Endodermal cell (in vitro differentiated cells): ENCODE results near the gene ZNF846. TPM values are rescaled to one million over a fixed set of nuclear protein-coding genes. Genes with fewer than 3 reads are reported as not detected.

Experiments
- DNase-seq: peaks from one replicate; pipeline ENCODE4 v3.0.0-alpha.2; 2017
- H3K27ac ChIP-seq: 2 replicates; pipeline ENCODE4 v1.5.1; 2013; ENCODE audit warnings: mild to moderate bottlenecking, low read depth, low read length, moderate library complexity
- H3K27me3 ChIP-seq: 2 replicates; pipeline ENCODE4 v1.6.1; 2013; ENCODE audit warnings: mild to moderate bottlenecking, low read length, moderate library complexity; ENCODE audit not compliant: insufficient read depth, control insufficient read depth, poor library complexity, severe bottlenecking
- H3K36me3 ChIP-seq: 2 replicates; pipeline ENCODE4 v1.7.0; 2013; ENCODE audit warnings: mild to moderate bottlenecking, low read length, moderate library complexity; ENCODE audit not compliant: control insufficient read depth, insufficient read depth
- H3K4me1 ChIP-seq: one replicate; pipeline ENCODE4 v1.7.0; 2013; ENCODE audit warnings: low read length; ENCODE audit not compliant: control insufficient read depth, insufficient read depth
- H3K4me3 ChIP-seq: 2 replicates; pipeline ENCODE4 v1.5.1; 2013; ENCODE audit warnings: mild to moderate bottlenecking, low read length, moderate library complexity
- H3K9ac ChIP-seq: 2 replicates; pipeline ENCODE4 v1.6.1; 2013; ENCODE audit warnings: mild to moderate bottlenecking, low read length, moderate library complexity; ENCODE audit not compliant: poor library complexity, severe bottlenecking; ENCODE audit errors: extremely low read depth
- H3K9me3 ChIP-seq: 2 replicates; pipeline ENCODE4 v1.6.1; 2013; ENCODE audit warnings: mild to moderate bottlenecking, low read length, moderate library complexity; ENCODE audit not compliant: control insufficient read depth
- H3K27ac Mint-ChIP-seq: 2 replicates; pipeline ENCODE4 v1.8.0; 2020; ENCODE audit warnings: mixed read lengths
- H3K27me3 Mint-ChIP-seq: 2 replicates; pipeline ENCODE4 v1.8.0; 2021; ENCODE audit warnings: mild to moderate bottlenecking, mixed read lengths; ENCODE audit not compliant: insufficient read depth
- H3K36me3 Mint-ChIP-seq: 2 replicates; pipeline ENCODE4 v1.8.0; 2020; ENCODE audit warnings: low read depth, mixed read lengths
- H3K4me1 Mint-ChIP-seq: 2 replicates; pipeline ENCODE4 v1.8.0; 2020; ENCODE audit warnings: mixed read lengths
- H3K4me3 Mint-ChIP-seq: 2 replicates; pipeline ENCODE4 v1.8.0; 2020; ENCODE audit warnings: mild to moderate bottlenecking, moderate library complexity, mixed read lengths
- H3K9me3 Mint-ChIP-seq: 2 replicates; pipeline ENCODE4 v1.8.0; 2020; ENCODE audit warnings: mild to moderate bottlenecking, mixed read lengths
- CTCF ChIP-seq: fragments of 200-600 bp; sonication (generic); conservative IDR thresholded peaks from 2 replicates; pipeline ENCODE4 v1.5.0; 2021; ENCODE audit warnings: antibody characterized with exemption, mild to moderate bottlenecking
- WGBS, 2 experiments: methylation state at CpG; one replicate each; pipeline versions ENCODE4 v1.1.5 to v1.1.7; 2013; ENCODE audit warnings: missing lambda C conversion rate in 2 of 2, mixed read lengths in 1 of 2; ENCODE audit not compliant: insufficient coverage in 1 of 2, insufficient read length in 1 of 2; 5-methylcytosine and 5-hydroxymethylcytosine counted together
- total RNA-seq, 2 donors: library from RNA; stranded (reverse); fragmentation: NEBNext Ultra II Directional in 1 of 2; extraction: Animal tissue kit (Norgen Biotek cat#: 25700) in 1 of 2; gene quantifications; 2 replicates in 1 of 2; 3 replicates in 1 of 2; pipeline ENCODE4 v1.2.1, GENCODE V29; 2021

Gene ZNF846
- total RNA-seq, 2 donors from 2014 or later: 12.3 to 23.6 TPM

GRCh38 chr19:9709305-9709704, 59.2 kb downstream of the ZNF846 start:
- no peak overlapping the region for H3K4me3 ChIP-seq
- TF ChIP-seq CTCF: no peak
- H3K27ac ChIP-seq: no peak overlapping the region
- no peaks in the 10 kb centered on the region for H3K4me1 ChIP-seq
- Mint-ChIP-seq H3K9me3 (peaks cover 90% of the 10 kb centered on the region), H3K4me3 (no peak overlapping the region), H3K36me3 (no peaks in the 10 kb centered on the region), H3K27me3 (no peaks in the 10 kb centered on the region), H3K4me1 (no peaks in the 10 kb centered on the region), H3K27ac (no peak overlapping the region)
- no peak for DNase-seq
- no peaks in the 10 kb centered on the region for H3K27me3 ChIP-seq
- H3K36me3 ChIP-seq: no peaks in the 10 kb centered on the region
- H3K9me3 ChIP-seq: peaks cover 31% of the 10 kb centered on the region
- no peak overlapping the region for H3K9ac ChIP-seq
- 43 to 84% methylated on average over 1 of the region's 1 CpG for WGBS, 2 experiments

- Mint-ChIP-seq H3K4me1 (no peaks in the 10 kb centered on the region), H3K4me3 (no peak overlapping the region), H3K9me3 (peaks cover 82% of the 10 kb centered on the region), H3K36me3 (no peaks in the 10 kb centered on the region), H3K27ac (no peak overlapping the region), H3K27me3 (no peaks in the 10 kb centered on the region)
- Histone ChIP-seq H3K27me3 (no peaks in the 10 kb centered on the region), H3K4me3 (no peak overlapping the region), H3K27ac (no peak overlapping the region), H3K4me1 (no peaks in the 10 kb centered on the region), H3K9ac (no peak overlapping the region), H3K36me3 (no peaks in the 10 kb centered on the region), H3K9me3 (peaks cover 17% of the 10 kb centered on the region)
- TF ChIP-seq CTCF: no peak
- 88 to 94% methylated on average over 6 of the region's 6 CpGs for WGBS, 2 experiments
- no peak for DNase-seq
Measured at GRCh38 chr19:9705836-9706235, 62.7 kb downstream of the ZNF846 start.

GRCh38 chr19:9702186-9702585, 66.4 kb downstream of the ZNF846 start:
- H3K27ac Mint-ChIP-seq: no peak overlapping the region
- no peak overlapping the region for H3K4me3 ChIP-seq
- H3K27me3 ChIP-seq: no peaks in the 10 kb centered on the region
- no peak overlapping the region for H3K9ac ChIP-seq
- no peak overlapping the region for H3K27ac ChIP-seq
- TF ChIP-seq CTCF: no peak
- DNase-seq: no peak
- peaks cover 79% of the 10 kb centered on the region for H3K9me3 Mint-ChIP-seq
- WGBS, 2 experiments: 85 to 89% methylated on average over 4 to 6 of the region's 6 CpGs
- no peaks in the 10 kb centered on the region for H3K4me1 ChIP-seq
- no peaks in the 10 kb centered on the region for H3K27me3 Mint-ChIP-seq
- no peaks in the 10 kb centered on the region for H3K36me3 ChIP-seq
- H3K4me1 Mint-ChIP-seq: no peaks in the 10 kb centered on the region
- H3K36me3 Mint-ChIP-seq: no peaks in the 10 kb centered on the region
- no peaks in the 10 kb centered on the region for H3K9me3 ChIP-seq
- no peak overlapping the region for H3K4me3 Mint-ChIP-seq

Other genes starting within 250 kb of the ZNF846 start
- gene ZNF426, start 230.1 kb downstream of the ZNF846 start, total RNA-seq: 10 to 100 TPM; 26.0 to 30.0 TPM
- gene ZNF121, start 184.2 kb downstream of the ZNF846 start, total RNA-seq: 100 to 1,000 TPM; 100 to 168 TPM
- gene ZNF561, start 147.5 kb downstream of the ZNF846 start, total RNA-seq: 10 to 100 TPM; 51.0 to 57.2 TPM
- gene ZNF562, start 93.6 kb downstream of the ZNF846 start, total RNA-seq: 10 to 100 TPM in 1 of 2 donors, 1 to 10 TPM in 1; 1.9 to 15.5 TPM
- gene FBXL12, start 50.3 kb upstream of the ZNF846 start, total RNA-seq: 10 to 100 TPM; 28.3 to 28.8 TPM
- gene UBL5, start 59.2 kb upstream of the ZNF846 start, total RNA-seq: 100 to 1,000 TPM; 415 to 506 TPM
- gene PIN1, start 66.6 kb upstream of the ZNF846 start, total RNA-seq: 100 to 1,000 TPM in 1 of 2 donors, 10 to 100 TPM in 1; 92.4 to 101 TPM
- gene OLFM2, start 167.8 kb upstream of the ZNF846 start, total RNA-seq: 10 to 100 TPM; 33.1 to 58.1 TPM
- gene COL5A3, start 241.8 kb upstream of the ZNF846 start, total RNA-seq: under 1 TPM in 1 of 2 donors, not detected in 1; 0.04 TPM
- gene RDH8, start 244.7 kb upstream of the ZNF846 start, total RNA-seq: not detected